GM12878 (cell line): ENCODE results near the gene SCTR. TPM values are rescaled to one million over a fixed set of nuclear protein-coding genes. Genes with fewer than 3 reads are reported as not detected.

Experiments
- ATAC-seq: fragments of 200-7000 bp; cut with Tn5 transposase; 3 replicates; pipeline ENCODE4 v1.9.1; 2020; ENCODE audit warnings: mild to moderate bottlenecking, moderate library complexity
- BruUV-seq: library from RNA; stranded (reverse); fragments of 400-500 nt; replicated peaks from 2 replicates; lab custom pipeline; 2021; lab: Mats Ljungman, UMichigan
- CTCF ChIA-PET: fragments of 300-600 bp; sonication (Branson Sonifier 250); formaldehyde crosslinking; extraction: SDS; loops from one replicate; lab custom pipeline; 2021; ENCODE audit warnings: inconsistent platforms; lab: Yijun Ruan, JAX
- POLR2A ChIA-PET: fragments of 350-600 bp; formaldehyde crosslinking; extraction: SDS; loops from one replicate; lab custom pipeline; 2021; ENCODE audit warnings: inconsistent platforms; lab: Charles Lee
- RAD21 ChIA-PET: fragments of 300-600 bp; sonication (Branson Sonifier 250); formaldehyde crosslinking; loops from one replicate; lab custom pipeline; 2023; ENCODE audit warnings: antibody characterized with exemption; ENCODE audit not compliant: unreplicated experiment; lab: Charles Lee
- SMC1A ChIA-PET: fragments of 300-600 bp; sonication (Branson Sonifier 250); formaldehyde crosslinking; loops from one replicate; lab custom pipeline; 2023; ENCODE audit not compliant: unreplicated experiment, uncharacterized antibody; lab: Charles Lee
- DNase-seq: peaks from one replicate; pipeline ENCODE4 v3.0.0-alpha.2; 2011; ENCODE audit warnings: low read depth, low spot score
- FAIRE-seq: peaks from 3 replicates; lab custom pipeline; 2011; peaks lifted over from hg19 to GRCh38; lab: Jason Lieb, UNC
- H2AFZ ChIP-seq: 2 replicates; pipeline ENCODE4 v1.6.0; 2011; ENCODE audit warnings: low read depth, low read length, control low read depth; ENCODE audit not compliant: control insufficient read depth
- H3K27ac ChIP-seq: 2 replicates; pipeline ENCODE4 v1.5.1; 2011; ENCODE audit warnings: control low read depth; ENCODE audit not compliant: control insufficient read depth, insufficient read depth
- H3K27me3 ChIP-seq, 2 experiments: replicated peaks in 1 of 2; 2 replicates each; pipeline versions ENCODE4 v1.6.0 to v1.6.1; 2011; ENCODE audit warnings: low read length in 1 of 2; ENCODE audit not compliant: control insufficient read depth in 2 of 2, insufficient read depth in 2 of 2
- H3K36me3 ChIP-seq, 2 experiments: 2 replicates each; pipeline ENCODE4 v1.5.1; 2011; ENCODE audit warnings: low read length in 1 of 2; ENCODE audit not compliant: control insufficient read depth in 2 of 2, insufficient read depth in 2 of 2
- H3K4me1 ChIP-seq: 2 replicates; pipeline ENCODE4 v1.6.1; 2011; ENCODE audit warnings: mild to moderate bottlenecking, low read length, moderate library complexity, mixed read lengths; ENCODE audit not compliant: control insufficient read depth, insufficient read depth
- H3K4me2 ChIP-seq: 2 replicates; pipeline ENCODE4 v1.6.0; 2011; ENCODE audit warnings: control low read depth; ENCODE audit not compliant: control insufficient read depth, insufficient read depth
- H3K4me3 ChIP-seq: fragments of 200-600 bp; sonication (generic); 2 replicates; pipeline ENCODE4 v1.5.1; 2016
- H3K79me2 ChIP-seq: 2 replicates; pipeline ENCODE4 v1.6.0; 2011; ENCODE audit warnings: low read length; ENCODE audit not compliant: control insufficient read depth, insufficient read depth
- H3K9ac ChIP-seq: 2 replicates; pipeline ENCODE4 v1.8.0; 2011; ENCODE audit warnings: low read length, control low read depth, mixed read lengths; ENCODE audit not compliant: control insufficient read depth, insufficient read depth
- H3K9me3 ChIP-seq: replicated peaks from 3 replicates; pipeline ENCODE4 v1.5.1; 2011; ENCODE audit warnings: mild to moderate bottlenecking, low read length; ENCODE audit not compliant: control insufficient read depth, insufficient read depth
- H4K20me1 ChIP-seq: 2 replicates; pipeline ENCODE4 v1.6.0; 2011; ENCODE audit not compliant: control insufficient read depth, insufficient read depth
- ATF3 ChIP-seq: IDR thresholded peaks from 2 replicates; pipeline ENCODE4 v1.6.1; 2011; ENCODE audit warnings: low read depth, mild to moderate bottlenecking, low read length, moderate library complexity, borderline replicate concordance; ENCODE audit errors: extremely low read depth
- CEBPZ ChIP-seq: fragments of 150-350 bp; IDR thresholded peaks from 2 replicates; pipeline ENCODE4 v1.6.1; 2016; ENCODE audit warnings: low read depth, low read length
- DPF2 ChIP-seq: fragments of 450-650 bp; IDR thresholded peaks from 2 replicates; pipeline ENCODE4 v1.6.1; 2017; ENCODE audit warnings: mild to moderate bottlenecking
- GATAD2B ChIP-seq: fragments of 450-650 bp; conservative IDR thresholded peaks from 2 replicates; pipeline ENCODE4 v1.6.1; 2017; ENCODE audit warnings: low read depth, mild to moderate bottlenecking, moderate library complexity
- HCFC1 ChIP-seq: fragments of 150-350 bp; IDR thresholded peaks from 2 replicates; pipeline ENCODE4 v1.6.1; 2014; ENCODE audit warnings: low read length
- NFIC ChIP-seq: IDR thresholded peaks from 2 replicates; pipeline ENCODE4 v1.6.1; 2012; ENCODE audit warnings: low read depth, mild to moderate bottlenecking, inconsistent platforms, low read length, moderate library complexity
- SIN3A ChIP-seq: IDR thresholded peaks from 2 replicates; pipeline ENCODE4 v1.6.1; 2012; ENCODE audit warnings: low read depth, low read length, improper control_type of control experiment
- SPI1 ChIP-seq: IDR thresholded peaks from 2 replicates; pipeline ENCODE4 v1.6.1; 2011; ENCODE audit warnings: low read depth, mild to moderate bottlenecking, low read length, moderate library complexity, borderline replicate concordance; ENCODE audit not compliant: insufficient read depth
- WGBS: methylation state at CpG from one replicate; pipeline ENCODE4 v1.1.6; 2016; ENCODE audit warnings: low lambda C conversion rate; ENCODE audit not compliant: insufficient replicate concordance, insufficient coverage; ENCODE audit errors: missing lambda C conversion rate; 5-methylcytosine and 5-hydroxymethylcytosine counted together
- in situ Hi-C: fragments of 300-500 bp; cut with MboI; formaldehyde crosslinking; loops from 9 replicates; pipeline ENCODE4 v1.14.3; 2018; ENCODE audit warnings: mixed read lengths
- intact Hi-C: fragments of 100-400 bp; cut with micrococcal nuclease; formaldehyde crosslinking; loops from one replicate; pipeline ENCODE4 v1.14.2; 2022; ENCODE audit not compliant: unreplicated experiment
- polyA plus RNA-seq, 11 experiments: library from polyadenylated mRNA; depleted of rRNA in 4 of 11; unstranded in 6 of 11; stranded (reverse) in 5 of 11; fragments of >200 nt; fragmentation: Nextera tagmentation in 4 of 11; fragmentation: Illumina TruSeq in 1 of 11; extraction: Ambion mirVana in 4 of 11; extraction: Trizol in 1 of 11; gene quantifications; 1 replicate in 1 of 11; 2 replicates in 10 of 11; pipeline versions ENCODE4 v1.2.1 to v1.2.3, GENCODE V29; 2011 to 2016; ENCODE audit warnings: inconsistent platforms in 2 of 11, missing spikeins in 2 of 11, low read depth in 1 of 11
- total RNA-seq, 4 experiments: library from RNA; depleted of rRNA in 3 of 4; stranded (reverse); fragments of >200 nt in 3 of 4; fragmentation: Illumina TruSeq in 1 of 4; extraction: Trizol in 1 of 4; gene quantifications; 2 replicates each; pipeline versions ENCODE4 v1.2.1 to v1.2.3, GENCODE V29; 2013 to 2021
- TF ChIP-seq, protein P1 (sequence below): IDR thresholded peaks from 2 replicates; pipeline ENCODE4 v1.6.1; 2011; ENCODE audit warnings: low read depth, low read length, improper control_type of control experiment, borderline replicate concordance
- TF ChIP-seq, protein P2 (sequence below): fragments of 150-350 bp; IDR thresholded peaks from 2 replicates; pipeline ENCODE4 v1.6.1; 2014; ENCODE audit warnings: mild to moderate bottlenecking, low read depth, low read length

The SCTR gene
- total and polyA plus RNA-seq, 10 of the 15 experiments (the other 5 are each of a cell fraction or from before 2014, with no cell fraction given): 0.26 TPM; not detected in 9

GRCh38 chr2:119427756-119428155 is 96.5 kb downstream of the SCTR start:
- Histone ChIP-seq H3K9me3 (no peaks in the 10 kb centered on the region), H3K27ac (no peak overlapping the region), H4K20me1 (no peaks in the 10 kb centered on the region), H3K4me3 (no peak overlapping the region), H3K4me1 (peaks cover 17% of the 10 kb centered on the region; the same call in 1 of the 2 replicates), H3K4me2 (no peak overlapping the region), H3K27me3 (peaks cover 0 to 3% of the 10 kb centered on the region in 2 experiments; a peak in 2 of 4 replicates), H3K36me3 (no peaks in the 10 kb centered on the region), H2AFZ (no peak overlapping the region), H3K9ac (no peak overlapping the region), H3K79me2 (no peaks in the 10 kb centered on the region)
- in situ Hi-C loops: no loop called here
- RAD21 ChIA-PET: no interaction called here
- ATAC-seq: no peak
- intact Hi-C loops: no loop called here
- CTCF ChIA-PET: no interaction called here
- TF ChIP-seq SPI1 (0 out of 2 replicates have a peak, but pooled peaks have one; percentile 6), HCFC1 (no peak)
- SMC1A ChIA-PET: no interaction called here
- no peak for FAIRE-seq
- DNase-seq: no peak
- BruUV-seq: no TSS peak
- 0% methylated on average over 3 of the region's 3 CpGs for WGBS
- POLR2A ChIA-PET: interaction anchor here (1.5 kb wide), 1 partner anchor 76 kb away, joined by 3 read pairs; no protein-coding TSS in a partner anchor

DNA sequence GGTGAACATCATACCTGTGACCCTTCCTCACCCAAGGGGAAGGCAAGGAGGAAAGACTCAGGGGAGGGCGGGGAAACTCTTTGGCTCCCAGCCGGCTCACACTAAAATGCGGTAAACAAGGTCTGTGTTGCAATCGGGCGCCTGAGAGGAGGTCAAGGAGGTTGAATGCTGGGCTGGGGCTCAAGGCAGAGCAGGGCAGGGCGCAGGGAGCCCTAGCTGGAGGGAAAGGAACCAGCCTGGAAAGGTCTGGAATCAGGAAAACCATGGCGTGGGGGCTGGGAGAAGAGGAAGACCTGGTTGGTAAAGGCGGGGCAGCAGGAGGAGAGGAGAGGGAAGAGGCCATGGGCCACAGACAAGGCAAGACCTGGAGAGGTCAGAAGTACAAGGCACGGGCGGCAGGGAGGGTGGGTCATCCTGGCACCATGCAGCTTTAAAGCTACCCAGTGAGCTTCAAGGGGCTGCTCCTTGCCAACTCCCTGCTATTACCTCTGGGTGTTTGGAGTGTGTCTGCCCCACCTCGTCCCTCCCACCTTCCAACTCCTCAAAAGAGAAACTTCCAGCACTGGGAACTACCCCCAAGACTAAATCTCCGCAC is 97.4 kb downstream of the SCTR start:
- peaks cover 17% of the 10 kb centered on the region; the same call in 1 of the 2 replicates for H3K4me1 ChIP-seq
- ChIA-PET SMC1A (no interaction called here), RAD21 (no interaction called here), POLR2A (no interaction called here), CTCF (no interaction called here)
- H3K79me2 ChIP-seq: no peaks in the 10 kb centered on the region
- H4K20me1 ChIP-seq: no peaks in the 10 kb centered on the region
- 47% methylated on average over 12 of the region's 12 CpGs for WGBS
- H3K27ac ChIP-seq: no peak overlapping the region
- no peaks in the 10 kb centered on the region; the same call in 2 of the 3 replicates for H3K9me3 ChIP-seq
- DNase-seq: no peak
- in situ Hi-C loops (no loop called here), intact Hi-C loops (no loop called here)
- no peak overlapping the region for H2AFZ ChIP-seq
- H3K36me3 ChIP-seq: no peaks in the 10 kb centered on the region
- H3K4me3 ChIP-seq: no peak overlapping the region
- no TSS peak for BruUV-seq
- no peak overlapping the region for H3K9ac ChIP-seq
- no peak for FAIRE-seq
- no peak for ATAC-seq
- H3K4me2 ChIP-seq: no peak overlapping the region
- H3K27me3 ChIP-seq: no peaks in the 10 kb centered on the region; a peak in 1 of 4 replicates
- TF ChIP-seq NFIC: no peak
- TF ChIP-seq, protein P1, sequence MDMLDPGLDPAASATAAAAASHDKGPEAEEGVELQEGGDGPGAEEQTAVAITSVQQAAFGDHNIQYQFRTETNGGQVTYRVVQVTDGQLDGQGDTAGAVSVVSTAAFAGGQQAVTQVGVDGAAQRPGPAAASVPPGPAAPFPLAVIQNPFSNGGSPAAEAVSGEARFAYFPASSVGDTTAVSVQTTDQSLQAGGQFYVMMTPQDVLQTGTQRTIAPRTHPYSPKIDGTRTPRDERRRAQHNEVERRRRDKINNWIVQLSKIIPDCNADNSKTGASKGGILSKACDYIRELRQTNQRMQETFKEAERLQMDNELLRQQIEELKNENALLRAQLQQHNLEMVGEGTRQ: no peak
- TF ChIP-seq CEBPZ: no peak
- TF ChIP-seq GATAD2B: no peak
- TF ChIP-seq DPF2: no peak
- no peak for TF ChIP-seq ATF3
- TF ChIP-seq SIN3A: no peak
- TF ChIP-seq, protein P2, sequence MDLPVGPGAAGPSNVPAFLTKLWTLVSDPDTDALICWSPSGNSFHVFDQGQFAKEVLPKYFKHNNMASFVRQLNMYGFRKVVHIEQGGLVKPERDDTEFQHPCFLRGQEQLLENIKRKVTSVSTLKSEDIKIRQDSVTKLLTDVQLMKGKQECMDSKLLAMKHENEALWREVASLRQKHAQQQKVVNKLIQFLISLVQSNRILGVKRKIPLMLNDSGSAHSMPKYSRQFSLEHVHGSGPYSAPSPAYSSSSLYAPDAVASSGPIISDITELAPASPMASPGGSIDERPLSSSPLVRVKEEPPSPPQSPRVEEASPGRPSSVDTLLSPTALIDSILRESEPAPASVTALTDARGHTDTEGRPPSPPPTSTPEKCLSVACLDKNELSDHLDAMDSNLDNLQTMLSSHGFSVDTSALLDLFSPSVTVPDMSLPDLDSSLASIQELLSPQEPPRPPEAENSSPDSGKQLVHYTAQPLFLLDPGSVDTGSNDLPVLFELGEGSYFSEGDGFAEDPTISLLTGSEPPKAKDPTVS: no peak
- TF ChIP-seq SPI1: no peak
